Measurements from ENCODE around the gene NBEAL1. TPM values are rescaled to one million over a fixed set of nuclear protein-coding genes. Genes with fewer than 3 reads are reported as not detected.
"Not testable (repeated sequence)": the region's sequence is repeated elsewhere in the genome, so short reads cannot be mapped to it uniquely, and the experiment has no call there.

Gene NBEAL1
- polyA plus RNA-seq, 4 donors = 10.7 to 15.0 (median 12.5) TPM

GRCh38 chr2:203105996-203106395 lies 91.3 kb downstream of the NBEAL1 start:
- DNase-seq (ENCODE audit: low read depth in 4 of 4, low spot score in 3 of 4) = no peak

GRCh38 chr2:203110496-203110895 lies 95.8 kb downstream of the NBEAL1 start:
- not testable (repeated sequence) for DNase-seq (ENCODE audit: low read depth in 4 of 4, low spot score in 3 of 4)

- DNase-seq (ENCODE audit: low read depth in 4 of 4, low spot score in 3 of 4) = no peak
Measured at GRCh38 chr2:203112342-203112741, 97.7 kb downstream of the NBEAL1 start.

GRCh38 chr2:203115201-203115700 lies 100.6 kb downstream of the NBEAL1 start:
- not testable (repeated sequence) for DNase-seq (ENCODE audit: low read depth in 4 of 4, low spot score in 3 of 4)

- peak in 2 of 4 donors; percentile 12 for DNase-seq (ENCODE audit: low read depth in 4 of 4, low spot score in 3 of 4)
Measured at GRCh38 chr2:203122317-203122986, 107.8 kb downstream of the NBEAL1 start.

- no peak for DNase-seq (ENCODE audit: low read depth in 4 of 4, low spot score in 3 of 4)
Measured at GRCh38 chr2:203126996-203127395, 112.3 kb downstream of the NBEAL1 start.

- DNase-seq (ENCODE audit: low read depth in 4 of 4, low spot score in 3 of 4) = no peak
Measured at GRCh38 chr2:203135105-203135504, 120.4 kb downstream of the NBEAL1 start.

- no peak for DNase-seq (ENCODE audit: low read depth in 4 of 4, low spot score in 3 of 4)
Measured at GRCh38 chr2:203143391-203143790, 128.7 kb downstream of the NBEAL1 start.

- DNase-seq (ENCODE audit: low read depth in 4 of 4, low spot score in 3 of 4) = no peak
Measured at GRCh38 chr2:203149194-203149593, 134.5 kb downstream of the NBEAL1 start.

GRCh38 chr2:203155406-203155805 lies 140.7 kb downstream of the NBEAL1 start:
- DNase-seq (ENCODE audit: low read depth in 4 of 4, low spot score in 3 of 4) = no peak

- not testable (repeated sequence) for DNase-seq (ENCODE audit: low read depth in 4 of 4, low spot score in 3 of 4)
Measured at GRCh38 chr2:203162722-203163121, 148.0 kb downstream of the NBEAL1 start.

GRCh38 chr2:203164311-203164935 lies 149.7 kb downstream of the NBEAL1 start:
- no peak for DNase-seq (ENCODE audit: low read depth in 4 of 4, low spot score in 3 of 4)

GRCh38 chr2:203167751-203168150 lies 153.1 kb downstream of the NBEAL1 start:
- DNase-seq (ENCODE audit: low read depth in 4 of 4, low spot score in 3 of 4) = no peak

- DNase-seq (ENCODE audit: low read depth in 4 of 4, low spot score in 3 of 4) = no peak
Measured at GRCh38 chr2:203170502-203170901, 155.8 kb downstream of the NBEAL1 start.

GRCh38 chr2:203175371-203175770 lies 160.7 kb downstream of the NBEAL1 start:
- no peak for DNase-seq (ENCODE audit: low read depth in 4 of 4, low spot score in 3 of 4)

GRCh38 chr2:203177361-203177760 lies 162.7 kb downstream of the NBEAL1 start:
- no peak for DNase-seq (ENCODE audit: low read depth in 4 of 4, low spot score in 3 of 4)

GRCh38 chr2:203185864-203186263 lies 171.2 kb downstream of the NBEAL1 start:
- DNase-seq (ENCODE audit: low read depth in 4 of 4, low spot score in 3 of 4) = no peak

- not testable (repeated sequence) for DNase-seq (ENCODE audit: low read depth in 4 of 4, low spot score in 3 of 4)
Measured at GRCh38 chr2:203190547-203190946, 175.9 kb downstream of the NBEAL1 start.

- not testable (repeated sequence) for DNase-seq (ENCODE audit: low read depth in 4 of 4, low spot score in 3 of 4)
Measured at GRCh38 chr2:203191026-203191425, 176.4 kb downstream of the NBEAL1 start.

GRCh38 chr2:203191961-203192360 lies 177.3 kb downstream of the NBEAL1 start:
- no peak for DNase-seq (ENCODE audit: low read depth in 4 of 4, low spot score in 3 of 4)

GRCh38 chr2:203195331-203196036 lies 180.8 kb downstream of the NBEAL1 start:
- DNase-seq (ENCODE audit: low read depth in 4 of 4, low spot score in 3 of 4) = no peak

Measured in left renal pelvis (tissue), 4 donors.